Measurements from ENCODE around the gene NF1. TPM values are rescaled to one million over a fixed set of nuclear protein-coding genes. Genes with fewer than 3 reads are reported as not detected.
A peak's percentile ranks its signal among the peaks of the same experiment; 100 is the strongest.

Gene NF1
- polyA plus RNA-seq, 1 of the 3 experiments (the other 2 are of a cell fraction) = 19.6 TPM

- Histone ChIP-seq H3K27ac (ENCODE audit: low read depth in 2 of 2, low read length in 1 of 2) (peak overlapping the region; percentile 84 to 85), H3K4me2 (0 out of 2 replicates have a peak overlapping the region, but pooled peaks have one; percentile 6), H4K20me1 (ENCODE audit: insufficient read depth) (no peaks in the 10 kb centered on the region), H3K79me2 (ENCODE audit: insufficient read depth) (no peaks in the 10 kb centered on the region), H3K9me2 (no peaks in the 10 kb centered on the region), H3K9ac (peak overlapping the region; percentile 3; the same call in 1 of the 2 replicates), H3K4me1 (ENCODE audit: control insufficient read depth in 1 of 2, insufficient read depth in 2 of 2, low read depth in 1 of 2, low read length in 1 of 2) (peaks cover 9 to 34% of the 10 kb centered on the region in 2 experiments; a peak in 3 of 4 replicates), H3K9me3 (no peaks in the 10 kb centered on the region), H3K36me3 (replicated peaks in 1 of 2; ENCODE audit: control insufficient read depth in 1 of 2, insufficient read depth in 2 of 2, low read length in 1 of 2) (peaks cover 24 to 44% of the 10 kb centered on the region in 2 experiments), H2AFZ (ENCODE audit: low read depth) (no peak overlapping the region), H3F3A (replicated peaks; ENCODE audit: insufficient read depth) (peaks cover 35% of the 10 kb centered on the region), H3K4me3 (ENCODE audit: low read depth in 2 of 2, low read length in 1 of 2) (no peak overlapping the region), H3K27me3 (ENCODE audit: insufficient read depth) (no peaks in the 10 kb centered on the region)
- TF ChIP-seq EP300 (IDR thresholded peaks at IDR 0.05; ENCODE audit: borderline replicate concordance in 1 of 2, low read depth in 1 of 2, low read length in 1 of 2) (no peak), FOSL2 (IDR thresholded peaks at IDR 0.05; ENCODE audit: borderline replicate concordance, low read depth) (no peak), ZBTB33 (IDR thresholded peaks at IDR 0.05; ENCODE audit: borderline replicate concordance, low read depth) (no peak), TCF12 (IDR thresholded peaks at IDR 0.05) (no peak), RCOR1 (IDR thresholded peaks at IDR 0.05; ENCODE audit: low read length) (no peak), FOXJ3 (CRISPR knock-in tag; IDR thresholded peaks at IDR 0.05) (no peak), PBX3 (IDR thresholded peaks at IDR 0.05) (no peak; the same call in 1 of the 2 replicates), IRF3 (IDR thresholded peaks at IDR 0.05; ENCODE audit: low read depth, low read length) (no peak)
- POLR2A ChIA-PET = no interaction called here
- 68% methylated on average over 1 of the region's 1 CpG for WGBS (ENCODE audit: low lambda C conversion rate)
- CTCF ChIA-PET = no interaction called here
- no peak for DNase-seq
Observed at GRCh38 chr17:31250229-31250628, 155.5 kb downstream of the NF1 start.

GRCh38 chr17:31251105-31251969 lies 156.6 kb downstream of the NF1 start:
- H3K4me1 ChIP-seq (ENCODE audit: control insufficient read depth in 1 of 2, insufficient read depth in 2 of 2, low read depth in 1 of 2, low read length in 1 of 2) = peaks cover 9 to 34% of the 10 kb centered on the region in 2 experiments; a peak in 3 of 4 replicates
- POLR2A ChIA-PET = no interaction called here
- H3F3A ChIP-seq (replicated peaks; ENCODE audit: insufficient read depth) = peaks cover 35% of the 10 kb centered on the region
- no peak overlapping the region for H2AFZ ChIP-seq (ENCODE audit: low read depth)
- no peak overlapping the region for H3K4me2 ChIP-seq
- WGBS (ENCODE audit: low lambda C conversion rate) = 85% methylated on average over 1 of the region's 1 CpG
- no peaks in the 10 kb centered on the region for H3K9me2 ChIP-seq
- H4K20me1 ChIP-seq (ENCODE audit: insufficient read depth) = no peaks in the 10 kb centered on the region
- CTCF ChIA-PET = interaction anchor here (0.8 to 1.0 kb wide), 2 partner anchors 15 to 239 kb away, joined by 3 read pairs; no protein-coding TSS in a partner anchor
- no peaks in the 10 kb centered on the region; the same call in 1 of the 2 replicates for H3K79me2 ChIP-seq (ENCODE audit: insufficient read depth)
- DNase-seq = peak; percentile 15
- no peak overlapping the region for H3K4me3 ChIP-seq (ENCODE audit: low read depth in 2 of 2, low read length in 1 of 2)
- no peaks in the 10 kb centered on the region for H3K9me3 ChIP-seq
- no peaks in the 10 kb centered on the region for H3K27me3 ChIP-seq (ENCODE audit: insufficient read depth)
- H3K36me3 ChIP-seq (replicated peaks in 1 of 2; ENCODE audit: control insufficient read depth in 1 of 2, insufficient read depth in 2 of 2, low read length in 1 of 2) = peaks cover 13 to 46% of the 10 kb centered on the region in 2 experiments
- no peak overlapping the region for H3K9ac ChIP-seq
- peak overlapping the region; percentile 84 to 85 for H3K27ac ChIP-seq (ENCODE audit: low read depth in 2 of 2, low read length in 1 of 2)
- TF ChIP-seq PBX3 (IDR thresholded peaks at IDR 0.05) (no peak), RXRA (IDR thresholded peaks at IDR 0.05; ENCODE audit: borderline replicate concordance, low read depth) (no peak), MAX (IDR thresholded peaks at IDR 0.05; ENCODE audit: low read depth) (no peak), REST (IDR thresholded peaks at IDR 0.05; ENCODE audit: low read depth, low read length) (no peak), USF2 (IDR thresholded peaks at IDR 0.05; ENCODE audit: borderline replicate concordance, low read depth, low read length) (no peak), MXI1 (IDR thresholded peaks at IDR 0.05; ENCODE audit: low read depth, low read length) (no peak)
